GM12891 (cell line): ENCODE results near the gene RBCK1.

Experiments used
- POLR2A ChIP-seq: IDR thresholded peaks from 2 replicates; pipeline ENCODE4 v1.6.1; 2011; ENCODE audit warnings: low read depth, low read length, control low read depth
- POLR2AphosphoS5 ChIP-seq: IDR thresholded peaks from 2 replicates; pipeline ENCODE4 v1.6.1; 2011; ENCODE audit warnings: low read depth, low read length, control low read depth

GRCh38 chr20:416950-417800 lies 9.1 kb downstream of the RBCK1 start:
- TF ChIP-seq POLR2AphosphoS5 (no peak), POLR2A (no peak)
